Keratinocyte (primary cell): ENCODE measurements around the gene IGFL4. TPM values are rescaled to one million over a fixed set of nuclear protein-coding genes. Genes with fewer than 3 reads are reported as not detected.

Source experiments
- DNase-seq: peaks from one replicate; pipeline ENCODE4 v3.0.0-alpha.2; 2011; ENCODE audit warnings: low read depth, missing footprints, low spot score
- FAIRE-seq: peaks from 2 replicates; lab custom pipeline; 2011; peaks lifted over from hg19 to GRCh38; lab: Jason Lieb, UNC
- H2AFZ ChIP-seq: 2 replicates; pipeline ENCODE4 v1.6.0; 2012; ENCODE audit warnings: low read length, control low read depth, inconsistent platforms; ENCODE audit not compliant: control insufficient read depth
- H3K27ac ChIP-seq: 2 replicates; pipeline ENCODE4 v1.5.1; 2011; ENCODE audit warnings: low read length; ENCODE audit not compliant: control insufficient read depth, insufficient read depth
- H3K27me3 ChIP-seq: 3 replicates; pipeline ENCODE4 v1.6.0; 2011; ENCODE audit warnings: low read length; ENCODE audit not compliant: control insufficient read depth, insufficient read depth; ENCODE audit errors: extremely low read depth
- H3K36me3 ChIP-seq, 2 experiments: 2 replicates in 1 of 2; 3 replicates in 1 of 2; pipeline ENCODE4 v1.5.1; 2011; ENCODE audit warnings: low read length in 2 of 2, mild to moderate bottlenecking in 1 of 2; ENCODE audit not compliant: control insufficient read depth in 2 of 2, insufficient read depth in 2 of 2; ENCODE audit errors: extremely low read depth in 1 of 2
- H3K4me1 ChIP-seq: 3 replicates; pipeline ENCODE4 v1.5.1; 2011; ENCODE audit warnings: low read length; ENCODE audit not compliant: control insufficient read depth, insufficient read depth; ENCODE audit errors: extremely low read depth
- H3K4me2 ChIP-seq: 3 replicates; pipeline ENCODE4 v1.6.0; 2011; ENCODE audit warnings: low read depth, low read length; ENCODE audit not compliant: control insufficient read depth, insufficient read depth; ENCODE audit errors: extremely low read depth
- H3K4me3 ChIP-seq, 3 experiments: fragments of 200-600 bp in 1 of 3; sonication (generic) in 1 of 3; 2 replicates in 2 of 3; 3 replicates in 1 of 3; pipeline ENCODE4 v1.5.1; 2011 to 2016; ENCODE audit warnings: low read length in 3 of 3, mild to moderate bottlenecking in 3 of 3, control low read depth in 2 of 3, inconsistent platforms in 1 of 3, low read depth in 1 of 3, mixed read lengths in 1 of 3, mixed run types in 1 of 3, moderate library complexity in 1 of 3; ENCODE audit not compliant: control insufficient read depth in 2 of 3, insufficient read depth in 2 of 3; ENCODE audit errors: extremely low read depth in 1 of 3
- H3K79me2 ChIP-seq: 2 replicates; pipeline ENCODE4 v1.6.0; 2012; ENCODE audit warnings: low read length; ENCODE audit not compliant: control insufficient read depth, insufficient read depth
- H3K9ac ChIP-seq: 3 replicates; pipeline ENCODE4 v1.6.0; 2011; ENCODE audit warnings: low read length; ENCODE audit not compliant: control insufficient read depth, insufficient read depth; ENCODE audit errors: extremely low read depth
- H3K9me1 ChIP-seq: 3 replicates; pipeline ENCODE4 v1.6.0; 2011; ENCODE audit warnings: low read length; ENCODE audit not compliant: control insufficient read depth, insufficient read depth; ENCODE audit errors: extremely low read depth
- H3K9me3 ChIP-seq: 2 replicates; pipeline ENCODE4 v1.5.1; 2012; ENCODE audit warnings: low read depth, low read length; ENCODE audit not compliant: control insufficient read depth
- H4K20me1 ChIP-seq: 3 replicates; pipeline ENCODE4 v1.6.0; 2011; ENCODE audit warnings: low read length; ENCODE audit not compliant: control insufficient read depth, insufficient read depth; ENCODE audit errors: extremely low read depth
- EZH2 ChIP-seq: IDR thresholded peaks from one replicate; pipeline ENCODE4 v1.6.1; 2012; ENCODE audit warnings: inconsistent platforms, mild to moderate bottlenecking, low read length, moderate library complexity
- dilution Hi-C: fragments of 300-500 bp; cut with MboI; formaldehyde crosslinking; loops from one replicate; pipeline ENCODE4 v1.7.0; 2020; ENCODE audit warnings: low sequenced_read_pairs; ENCODE audit not compliant: extremely low pct_ligation_motif_present
- polyA plus RNA-seq, 5 experiments: library from polyadenylated mRNA; depleted of rRNA in 3 of 5; stranded (reverse) in 3 of 5; stranded (forward) in 1 of 5; unstranded in 1 of 5; fragments of >200 nt; gene quantifications; 1 replicate in 1 of 5; 2 replicates in 3 of 5; 3 replicates in 1 of 5; pipeline versions ENCODE4 v1.2.1 to v1.2.3, GENCODE V29; 2011 to 2012; ENCODE audit warnings: missing spikeins in 2 of 5, low read depth in 1 of 5, low replicate concordance in 1 of 5
- TF ChIP-seq, protein P1 (sequence below), 3 experiments: IDR thresholded peaks in 1 of 3; conservative IDR thresholded peaks in 1 of 3; optimal IDR thresholded peaks in 1 of 3; 2 replicates in 2 of 3; 3 replicates in 1 of 3; pipeline versions ENCODE3 to v1.5.1; 2011; ENCODE audit warnings: low read length in 3 of 3, mild to moderate bottlenecking in 3 of 3, moderate library complexity in 2 of 3, control low read depth in 1 of 3, inconsistent platforms in 1 of 3; ENCODE audit not compliant: insufficient read depth in 2 of 3; ENCODE audit errors: extremely low read depth in 1 of 3

IGFL4 gene
- polyA plus RNA-seq, 1 donor (not counting 4 experiments of a cell fraction or from before 2014, with no cell fraction given) = not detected

DNA sequence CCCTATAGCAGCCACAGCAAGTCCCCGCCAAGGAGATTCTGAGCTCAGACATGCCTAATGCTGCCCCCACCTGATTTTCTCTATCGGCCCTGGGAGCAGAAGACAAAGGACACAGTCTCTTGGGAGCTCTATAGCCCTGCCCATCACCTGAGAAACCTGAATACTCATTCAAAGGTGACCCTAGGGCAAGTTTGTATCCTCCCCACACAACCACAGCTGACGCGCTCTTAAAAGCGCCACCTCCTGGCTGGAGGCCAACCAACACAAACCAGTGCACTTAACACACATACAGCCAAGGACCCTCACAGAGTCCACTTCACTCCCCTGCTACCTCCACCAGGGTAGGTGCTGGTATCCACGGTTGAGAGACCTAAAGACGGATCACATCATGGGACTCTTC is 8.8 kb upstream of the IGFL4 start:
- no peak overlapping the region for H2AFZ ChIP-seq
- no peaks in the 10 kb centered on the region for H3K36me3 ChIP-seq
- H4K20me1 ChIP-seq = no peaks in the 10 kb centered on the region
- H3K9me3 ChIP-seq = no peaks in the 10 kb centered on the region
- DNase-seq (peak; percentile 59), FAIRE-seq (peak; percentile 66)
- H3K4me2 ChIP-seq = peak overlapping the region; percentile 45
- no peaks in the 10 kb centered on the region for H3K9me1 ChIP-seq
- dilution Hi-C loops = no loop called here
- no peak overlapping the region for H3K4me3 ChIP-seq
- peaks cover 8% of the 10 kb centered on the region for H3K4me1 ChIP-seq
- no peaks in the 10 kb centered on the region for H3K79me2 ChIP-seq
- H3K9ac ChIP-seq = no peak overlapping the region
- H3K27ac ChIP-seq = no peak overlapping the region
- TF ChIP-seq, protein P1, sequence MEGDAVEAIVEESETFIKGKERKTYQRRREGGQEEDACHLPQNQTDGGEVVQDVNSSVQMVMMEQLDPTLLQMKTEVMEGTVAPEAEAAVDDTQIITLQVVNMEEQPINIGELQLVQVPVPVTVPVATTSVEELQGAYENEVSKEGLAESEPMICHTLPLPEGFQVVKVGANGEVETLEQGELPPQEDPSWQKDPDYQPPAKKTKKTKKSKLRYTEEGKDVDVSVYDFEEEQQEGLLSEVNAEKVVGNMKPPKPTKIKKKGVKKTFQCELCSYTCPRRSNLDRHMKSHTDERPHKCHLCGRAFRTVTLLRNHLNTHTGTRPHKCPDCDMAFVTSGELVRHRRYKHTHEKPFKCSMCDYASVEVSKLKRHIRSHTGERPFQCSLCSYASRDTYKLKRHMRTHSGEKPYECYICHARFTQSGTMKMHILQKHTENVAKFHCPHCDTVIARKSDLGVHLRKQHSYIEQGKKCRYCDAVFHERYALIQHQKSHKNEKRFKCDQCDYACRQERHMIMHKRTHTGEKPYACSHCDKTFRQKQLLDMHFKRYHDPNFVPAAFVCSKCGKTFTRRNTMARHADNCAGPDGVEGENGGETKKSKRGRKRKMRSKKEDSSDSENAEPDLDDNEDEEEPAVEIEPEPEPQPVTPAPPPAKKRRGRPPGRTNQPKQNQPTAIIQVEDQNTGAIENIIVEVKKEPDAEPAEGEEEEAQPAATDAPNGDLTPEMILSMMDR (optimal IDR thresholded peaks at IDR 0.05 in 1 of 3, IDR thresholded peaks at IDR 0.05 in 1 of 3, conservative IDR thresholded peaks at IDR 0.05 in 1 of 3; ENCODE audit: extremely low read depth in 1 of 3, insufficient read depth in 2 of 3, low read length in 3 of 3) = peak in 1 of 3 experiments; percentile 54
- no peak for TF ChIP-seq EZH2
- H3K27me3 ChIP-seq = peaks cover 20% of the 10 kb centered on the region

DNA sequence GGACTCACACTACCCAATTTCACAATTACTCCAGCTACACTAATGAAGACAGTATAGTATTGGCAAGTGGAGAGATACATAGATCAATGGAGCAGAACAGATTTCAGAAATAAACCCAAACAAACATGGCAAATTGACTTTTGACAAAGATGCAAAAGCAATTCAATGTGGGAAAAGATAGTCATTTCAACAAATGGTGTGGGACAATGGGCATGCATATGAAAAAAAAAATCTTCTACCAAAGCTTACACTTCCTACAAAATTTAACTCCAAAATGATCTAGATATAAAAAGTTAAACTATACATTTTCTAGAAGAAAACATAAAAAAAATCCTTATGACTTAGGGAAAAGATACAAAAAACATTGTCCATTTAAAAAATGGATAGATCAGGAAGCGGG is 2.7 kb upstream of the IGFL4 start:
- Histone ChIP-seq H3K9me3 (peaks cover 1% of the 10 kb centered on the region), H3K4me3 (no peak overlapping the region), H3K36me3 (no peaks in the 10 kb centered on the region), H3K9me1 (peaks cover 5% of the 10 kb centered on the region), H4K20me1 (no peaks in the 10 kb centered on the region), H3K27ac (no peak overlapping the region), H3K27me3 (peaks cover 61% of the 10 kb centered on the region), H3K4me2 (no peak overlapping the region), H3K4me1 (peaks cover 24% of the 10 kb centered on the region), H2AFZ (no peak overlapping the region), H3K9ac (no peak overlapping the region), H3K79me2 (no peaks in the 10 kb centered on the region)
- TF ChIP-seq, protein P1 (optimal IDR thresholded peaks at IDR 0.05 in 1 of 3, IDR thresholded peaks at IDR 0.05 in 1 of 3, conservative IDR thresholded peaks at IDR 0.05 in 1 of 3; ENCODE audit: extremely low read depth in 1 of 3, insufficient read depth in 2 of 3, low read length in 3 of 3) = no peak
- TF ChIP-seq EZH2 = no peak
- no peak for DNase-seq
- dilution Hi-C loops = no loop called here
- FAIRE-seq = no peak
